ENCODE measurements around the gene PDIA2. TPM values are rescaled to one million over a fixed set of nuclear protein-coding genes. Genes with fewer than 3 reads are reported as not detected.

PDIA2 gene
- total and polyA plus RNA-seq, 10 of the 15 experiments (the other 5 are each of a cell fraction or from before 2014, with no cell fraction given): 0.11 to 0.36 TPM; not detected in 8

DNA sequence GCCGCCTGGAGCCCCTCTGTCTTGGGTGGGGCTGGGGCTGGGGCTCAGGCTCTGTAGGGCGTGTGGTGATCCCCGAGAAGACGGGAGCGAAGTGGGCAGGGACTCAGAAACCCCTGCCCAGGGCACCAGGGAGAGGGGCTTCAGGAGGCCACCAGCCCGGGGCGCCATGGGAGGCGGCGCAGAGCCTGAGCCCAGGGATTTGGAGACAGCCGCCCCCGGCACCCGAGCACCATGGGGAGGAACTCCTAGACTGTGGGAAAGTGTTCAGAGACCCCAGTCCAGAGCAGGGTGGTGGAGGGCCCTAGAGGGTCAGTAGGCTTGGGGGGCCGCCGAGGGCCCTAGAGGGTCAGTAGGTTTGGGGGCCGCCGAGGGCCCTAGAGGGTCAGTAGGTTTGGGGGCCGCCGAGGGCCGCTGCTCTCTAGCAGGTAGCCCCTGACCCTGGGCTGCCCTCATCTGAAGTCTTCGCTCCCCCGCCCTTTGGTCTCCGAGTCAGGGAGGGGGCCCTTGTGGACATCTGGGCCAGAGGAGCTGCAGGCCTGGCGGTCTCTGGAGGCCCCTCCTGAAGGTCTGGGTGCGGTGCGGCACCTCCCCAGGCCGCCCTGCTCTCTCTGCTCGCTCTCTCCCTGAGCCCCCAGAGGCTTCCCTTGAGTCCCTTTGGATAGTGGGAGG is 1.8 kb upstream of the PDIA2 start:
- Histone ChIP-seq H2AFZ (ENCODE audit: control insufficient read depth, low read depth, low read length) (no peak overlapping the region), H3K4me1 (ENCODE audit: control insufficient read depth, insufficient read depth, low read length) (no peaks in the 10 kb centered on the region), H3K9ac (ENCODE audit: control insufficient read depth, insufficient read depth, low read length) (no peak overlapping the region), H3K4me2 (ENCODE audit: control insufficient read depth, insufficient read depth) (no peak overlapping the region), H3K27me3 (replicated peaks in 1 of 2; ENCODE audit: control insufficient read depth in 2 of 2, insufficient read depth in 2 of 2, low read length in 1 of 2) (peaks cover 0 to 3% of the 10 kb centered on the region in 2 experiments; a peak in 2 of 4 replicates), H3K27ac (ENCODE audit: control insufficient read depth, insufficient read depth) (no peak overlapping the region), H3K36me3 (ENCODE audit: control insufficient read depth in 2 of 2, insufficient read depth in 2 of 2, low read length in 1 of 2) (no peaks in the 10 kb centered on the region), H3K9me3 (replicated peaks; ENCODE audit: control insufficient read depth, insufficient read depth, low read length) (no peaks in the 10 kb centered on the region), H3K79me2 (ENCODE audit: control insufficient read depth, insufficient read depth, low read length) (no peaks in the 10 kb centered on the region), H3K4me3 (no peak overlapping the region), H4K20me1 (ENCODE audit: control insufficient read depth, insufficient read depth) (no peaks in the 10 kb centered on the region)
- TF ChIP-seq BRCA1 (IDR thresholded peaks at IDR 0.05; ENCODE audit: low read depth, low read length): no peak
- TF ChIP-seq, protein P1, sequence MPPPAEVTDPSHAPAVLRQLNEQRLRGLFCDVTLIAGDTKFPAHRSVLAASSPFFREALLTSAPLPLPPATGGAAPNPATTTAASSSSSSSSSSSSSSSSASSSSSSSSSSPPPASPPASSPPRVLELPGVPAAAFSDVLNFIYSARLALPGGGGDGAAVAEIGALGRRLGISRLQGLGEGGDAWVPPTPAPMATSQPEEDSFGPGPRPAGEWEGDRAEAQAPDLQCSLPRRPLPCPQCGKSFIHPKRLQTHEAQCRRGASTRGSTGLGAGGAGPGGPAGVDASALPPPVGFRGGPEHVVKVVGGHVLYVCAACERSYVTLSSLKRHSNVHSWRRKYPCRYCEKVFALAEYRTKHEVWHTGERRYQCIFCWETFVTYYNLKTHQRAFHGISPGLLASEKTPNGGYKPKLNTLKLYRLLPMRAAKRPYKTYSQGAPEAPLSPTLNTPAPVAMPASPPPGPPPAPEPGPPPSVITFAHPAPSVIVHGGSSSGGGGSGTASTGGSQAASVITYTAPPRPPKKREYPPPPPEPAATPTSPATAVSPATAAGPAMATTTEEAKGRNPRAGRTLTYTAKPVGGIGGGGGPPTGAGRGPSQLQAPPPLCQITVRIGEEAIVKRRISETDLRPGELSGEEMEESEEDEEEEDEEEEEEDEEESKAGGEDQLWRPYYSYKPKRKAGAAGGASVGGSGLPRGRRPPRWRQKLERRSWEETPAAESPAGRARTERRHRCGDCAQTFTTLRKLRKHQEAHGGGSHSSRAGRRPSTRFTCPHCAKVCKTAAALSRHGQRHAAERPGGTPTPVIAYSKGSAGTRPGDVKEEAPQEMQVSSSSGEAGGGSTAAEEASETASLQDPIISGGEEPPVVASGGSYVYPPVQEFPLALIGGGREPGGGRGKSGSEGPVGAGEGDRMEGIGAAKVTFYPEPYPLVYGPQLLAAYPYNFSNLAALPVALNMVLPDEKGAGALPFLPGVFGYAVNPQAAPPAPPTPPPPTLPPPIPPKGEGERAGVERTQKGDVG (CRISPR knock-in tag; IDR thresholded peaks at IDR 0.05): no peak
- TF ChIP-seq, protein P2, sequence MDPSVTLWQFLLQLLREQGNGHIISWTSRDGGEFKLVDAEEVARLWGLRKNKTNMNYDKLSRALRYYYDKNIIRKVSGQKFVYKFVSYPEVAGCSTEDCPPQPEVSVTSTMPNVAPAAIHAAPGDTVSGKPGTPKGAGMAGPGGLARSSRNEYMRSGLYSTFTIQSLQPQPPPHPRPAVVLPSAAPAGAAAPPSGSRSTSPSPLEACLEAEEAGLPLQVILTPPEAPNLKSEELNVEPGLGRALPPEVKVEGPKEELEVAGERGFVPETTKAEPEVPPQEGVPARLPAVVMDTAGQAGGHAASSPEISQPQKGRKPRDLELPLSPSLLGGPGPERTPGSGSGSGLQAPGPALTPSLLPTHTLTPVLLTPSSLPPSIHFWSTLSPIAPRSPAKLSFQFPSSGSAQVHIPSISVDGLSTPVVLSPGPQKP (IDR thresholded peaks at IDR 0.05; ENCODE audit: low read depth, low read length): no peak
- ATAC-seq: no peak
- in situ Hi-C loops (cut with MboI) (no loop called here), intact Hi-C loops (cut with micrococcal nuclease; ENCODE audit: unreplicated experiment) (no loop called here)
- CTCF ChIA-PET: no interaction called here
- no peak for FAIRE-seq
- POLR2A ChIA-PET: no interaction called here
- RAD21 ChIA-PET (ENCODE audit: unreplicated experiment): no interaction called here
- WGBS (ENCODE audit: insufficient coverage, insufficient replicate concordance, low lambda C conversion rate, missing lambda C conversion rate): 58% methylated on average over 23 of the region's 27 CpGs
- DNase-seq (ENCODE audit: low read depth, low spot score): no peak
- SMC1A ChIA-PET (ENCODE audit: uncharacterized antibody, unreplicated experiment): no interaction called here
- BruUV-seq (replicated peaks): no TSS peak
